ENCODE measurements around the gene MAPK12.

GRCh38 chr22:50278956-50279619 lies 17.6 kb upstream of the MAPK12 start:
- TF ChIP-seq SPI1 (IDR thresholded peaks at IDR 0.05; ENCODE audit: low read depth, low read length) (no peak), POLR2A (IDR thresholded peaks at IDR 0.05; ENCODE audit: low read depth, low read length) (no peak), POLR2AphosphoS5 (IDR thresholded peaks at IDR 0.05; ENCODE audit: low read depth, low read length) (no peak), PAX5 (IDR thresholded peaks at IDR 0.05; ENCODE audit: insufficient read depth, low read length, severe bottlenecking) (no peak), POU2F2 (IDR thresholded peaks at IDR 0.05; ENCODE audit: low read depth, low read length) (no peak)
